Liver (tissue), 3 donors: ENCODE results near the gene HEYL.

Experiments
- ATF3 ChIP-seq: IDR thresholded peaks from 2 replicates; pipeline ENCODE4 v1.6.1; 2016; ENCODE audit warnings: antibody characterized with exemption
- CTCF ChIP-seq: fragments of 150-350 bp; IDR thresholded peaks from 2 replicates; pipeline ENCODE4 v1.5.1; 2017; ENCODE audit warnings: improper control_type of control experiment, low read depth, low read length; ENCODE audit not compliant: missing input control
- EGR1 ChIP-seq, 2 donors: IDR thresholded peaks; 2 replicates each; pipeline ENCODE4 v1.6.1; 2016 to 2018; ENCODE audit warnings: antibody characterized with exemption in 2 of 2, low read depth in 2 of 2
- FOXA1 ChIP-seq: IDR thresholded peaks from 2 replicates; pipeline ENCODE4 v1.6.1; 2016; ENCODE audit warnings: antibody characterized with exemption
- GABPA ChIP-seq, 2 donors: IDR thresholded peaks in 1 of 2; conservative IDR thresholded peaks in 1 of 2; 2 replicates each; pipeline ENCODE4 v1.6.1; 2016; ENCODE audit warnings: antibody characterized with exemption in 2 of 2, mild to moderate bottlenecking in 1 of 2, moderate library complexity in 1 of 2
- HNF4A ChIP-seq, 2 donors: conservative IDR thresholded peaks; 2 replicates each; pipeline ENCODE4 v1.6.1; 2016; ENCODE audit warnings: antibody characterized with exemption in 2 of 2, mild to moderate bottlenecking in 2 of 2
- HNF4G ChIP-seq: IDR thresholded peaks from 2 replicates; pipeline ENCODE4 v1.6.1; 2016; ENCODE audit warnings: antibody characterized with exemption
- JUND ChIP-seq, 2 donors: IDR thresholded peaks; 2 replicates each; pipeline ENCODE4 v1.6.1; 2016; ENCODE audit warnings: antibody characterized with exemption in 2 of 2
- MAX ChIP-seq: IDR thresholded peaks from 2 replicates; pipeline ENCODE4 v1.6.1; 2016; ENCODE audit warnings: antibody characterized with exemption
- NR2F2 ChIP-seq: IDR thresholded peaks from 2 replicates; pipeline ENCODE4 v1.6.1; 2016; ENCODE audit warnings: antibody characterized with exemption
- RAD21 ChIP-seq, 2 donors: IDR thresholded peaks; 2 replicates each; pipeline ENCODE4 v1.6.1; 2016; ENCODE audit warnings: antibody characterized with exemption in 2 of 2, mild to moderate bottlenecking in 2 of 2
- REST ChIP-seq: IDR thresholded peaks from 2 replicates; pipeline ENCODE4 v1.6.1; 2016; ENCODE audit warnings: antibody characterized with exemption, mild to moderate bottlenecking
- SP1 ChIP-seq: IDR thresholded peaks from 2 replicates; pipeline ENCODE4 v1.6.1; 2018; ENCODE audit warnings: antibody characterized with exemption, mild to moderate bottlenecking
- YY1 ChIP-seq: IDR thresholded peaks from 2 replicates; pipeline ENCODE4 v1.6.1; 2016; ENCODE audit warnings: antibody characterized with exemption, mild to moderate bottlenecking
- donor health status: healthy.
- donor health status: healthy.

GRCh38 chr1:39614488-39614887, 25.0 kb downstream of the HEYL start:
- TF ChIP-seq JUND (IDR thresholded peaks at IDR 0.05): no peak
- no peak for TF ChIP-seq MAX
- TF ChIP-seq YY1: no peak
- TF ChIP-seq HNF4G: no peak
- no peak for TF ChIP-seq CTCF
- TF ChIP-seq HNF4A (conservative IDR thresholded peaks at IDR 0.05): no peak
- no peak for TF ChIP-seq REST
- TF ChIP-seq EGR1 (IDR thresholded peaks at IDR 0.05; ENCODE audit: low read depth in 2 of 2): no peak
- no peak for TF ChIP-seq RAD21 (IDR thresholded peaks at IDR 0.05)
- TF ChIP-seq SP1: no peak
- TF ChIP-seq GABPA (IDR thresholded peaks at IDR 0.05 in 1 of 2, conservative IDR thresholded peaks at IDR 0.05 in 1 of 2): no peak
- no peak for TF ChIP-seq ATF3
- no peak for TF ChIP-seq NR2F2
- no peak for TF ChIP-seq FOXA1
